Omental fat pad (tissue), 4 donors: ENCODE measurements around the gene KRTAP19-4. TPM values are rescaled to one million over a fixed set of nuclear protein-coding genes. Genes with fewer than 3 reads are reported as not detected.

Source experiments
- ATAC-seq: fragments of 150-250 bp; one replicate; pipeline ENCODE4 v1.9.1; 2016; ENCODE audit warnings: mild to moderate bottlenecking, moderate library complexity; ENCODE audit not compliant: low FRiP score
- DNase-seq: peaks from one replicate; pipeline ENCODE4 v3.0.0-alpha.2; 2019; ENCODE audit warnings: low spot score
- CTCF ChIP-seq, 3 donors: fragments of 450-650 bp; IDR thresholded peaks; one replicate each; pipeline ENCODE4 v1.5.1; 2016 to 2017; ENCODE audit warnings: antibody characterized with exemption in 3 of 3, mild to moderate bottlenecking in 3 of 3, moderate library complexity in 2 of 3
- small RNA-seq: library from RNA; depleted of rRNA; stranded (forward); fragments of <200 nt; gene quantifications from one replicate; pipeline ENCODE3, GENCODE V24; 2016
- total RNA-seq, 4 donors: library from RNA; depleted of rRNA; stranded (reverse); fragments of >200 nt; gene quantifications; one replicate each; pipeline ENCODE4 v1.1.0, GENCODE V29; 2016

KRTAP19-4 gene
- total RNA-seq, 4 donors from 2014 or later: not detected

- TF ChIP-seq CTCF (IDR thresholded peaks at IDR 0.05): no peak
Observed at GRCh38 chr21:30463713-30464112, 33.3 kb downstream of the KRTAP19-4 start.

GRCh38 chr21:30448514-30448913 lies 48.5 kb downstream of the KRTAP19-4 start:
- DNase-seq (no peak), ATAC-seq (no peak)
- TF ChIP-seq CTCF (IDR thresholded peaks at IDR 0.05): no peak

More at GRCh38 chr21:30463713-30464112, 33.3 kb downstream of the KRTAP19-4 start:
- ATAC-seq (no peak), DNase-seq (no peak)

- no peak for ATAC-seq
- no peak for TF ChIP-seq CTCF (IDR thresholded peaks at IDR 0.05)
- no peak for DNase-seq
Observed at GRCh38 chr21:30447056-30447455, 49.9 kb downstream of the KRTAP19-4 start.

Small RNA genes within 50 kb of the gene (small RNA-seq; reads per million reads assigned to genes)
- not detected for gene AP000567.1
- gene KRTAP19-10P: not detected
- not detected for gene KRTAP19-11P
- not detected for gene KRTAP19-9P

Other genes starting within 250 kb of the KRTAP19-4 start
- not detected for gene KRTAP24-1, start 214.2 kb downstream of the KRTAP19-4 start, total RNA-seq
- gene KRTAP25-1, start 207.7 kb downstream of the KRTAP19-4 start, total RNA-seq: not detected
- not detected for gene KRTAP26-1, start 176.8 kb downstream of the KRTAP19-4 start, total RNA-seq
- gene KRTAP27-1, start 159.5 kb downstream of the KRTAP19-4 start, total RNA-seq: not detected
- gene KRTAP23-1, start 148.6 kb downstream of the KRTAP19-4 start, total RNA-seq: not detected
- not detected for gene KRTAP13-2, start 124.9 kb downstream of the KRTAP19-4 start, total RNA-seq
- gene KRTAP13-1, start 101.1 kb downstream of the KRTAP19-4 start, total RNA-seq: not detected
- gene KRTAP13-3, start 71.2 kb downstream of the KRTAP19-4 start, total RNA-seq: not detected
- gene KRTAP13-4, start 66.9 kb downstream of the KRTAP19-4 start, total RNA-seq: not detected
- gene KRTAP15-1, start 56.9 kb downstream of the KRTAP19-4 start, total RNA-seq: not detected
- not detected for gene KRTAP19-1, start 16.8 kb downstream of the KRTAP19-4 start, total RNA-seq
- gene KRTAP19-2, start 9.7 kb downstream of the KRTAP19-4 start, total RNA-seq: not detected
- gene KRTAP19-3, start 5.2 kb downstream of the KRTAP19-4 start, total RNA-seq: not detected
- gene KRTAP19-5, start 5.0 kb upstream of the KRTAP19-4 start, total RNA-seq: not detected
- gene KRTAP19-6, start 44.7 kb upstream of the KRTAP19-4 start, total RNA-seq: not detected
- not detected for gene KRTAP19-7, start 64.1 kb upstream of the KRTAP19-4 start, total RNA-seq
- not detected for gene KRTAP22-2, start 93.2 kb upstream of the KRTAP19-4 start, total RNA-seq
- not detected for gene KRTAP6-3, start 95.3 kb upstream of the KRTAP19-4 start, total RNA-seq
- gene KRTAP6-2, start 101.7 kb upstream of the KRTAP19-4 start, total RNA-seq: not detected
- not detected for gene KRTAP22-1, start 103.9 kb upstream of the KRTAP19-4 start, total RNA-seq
- not detected for gene KRTAP6-1, start 116.8 kb upstream of the KRTAP19-4 start, total RNA-seq
- gene KRTAP20-1, start 119.3 kb upstream of the KRTAP19-4 start, total RNA-seq: not detected
- not detected for gene KRTAP20-4, start 123.5 kb upstream of the KRTAP19-4 start, total RNA-seq
- gene KRTAP20-2, start 138.0 kb upstream of the KRTAP19-4 start, total RNA-seq: not detected
- gene KRTAP20-3, start 145.7 kb upstream of the KRTAP19-4 start, total RNA-seq: not detected
- gene KRTAP21-3, start 221.6 kb upstream of the KRTAP19-4 start, total RNA-seq: not detected